Measurements from ENCODE around the gene HLA-DPB1. TPM values are rescaled to one million over a fixed set of nuclear protein-coding genes. Genes with fewer than 3 reads are reported as not detected.

HLA-DPB1 gene
- total RNA-seq, 1 donor from 2014 or later, result 34.1 TPM

DNA sequence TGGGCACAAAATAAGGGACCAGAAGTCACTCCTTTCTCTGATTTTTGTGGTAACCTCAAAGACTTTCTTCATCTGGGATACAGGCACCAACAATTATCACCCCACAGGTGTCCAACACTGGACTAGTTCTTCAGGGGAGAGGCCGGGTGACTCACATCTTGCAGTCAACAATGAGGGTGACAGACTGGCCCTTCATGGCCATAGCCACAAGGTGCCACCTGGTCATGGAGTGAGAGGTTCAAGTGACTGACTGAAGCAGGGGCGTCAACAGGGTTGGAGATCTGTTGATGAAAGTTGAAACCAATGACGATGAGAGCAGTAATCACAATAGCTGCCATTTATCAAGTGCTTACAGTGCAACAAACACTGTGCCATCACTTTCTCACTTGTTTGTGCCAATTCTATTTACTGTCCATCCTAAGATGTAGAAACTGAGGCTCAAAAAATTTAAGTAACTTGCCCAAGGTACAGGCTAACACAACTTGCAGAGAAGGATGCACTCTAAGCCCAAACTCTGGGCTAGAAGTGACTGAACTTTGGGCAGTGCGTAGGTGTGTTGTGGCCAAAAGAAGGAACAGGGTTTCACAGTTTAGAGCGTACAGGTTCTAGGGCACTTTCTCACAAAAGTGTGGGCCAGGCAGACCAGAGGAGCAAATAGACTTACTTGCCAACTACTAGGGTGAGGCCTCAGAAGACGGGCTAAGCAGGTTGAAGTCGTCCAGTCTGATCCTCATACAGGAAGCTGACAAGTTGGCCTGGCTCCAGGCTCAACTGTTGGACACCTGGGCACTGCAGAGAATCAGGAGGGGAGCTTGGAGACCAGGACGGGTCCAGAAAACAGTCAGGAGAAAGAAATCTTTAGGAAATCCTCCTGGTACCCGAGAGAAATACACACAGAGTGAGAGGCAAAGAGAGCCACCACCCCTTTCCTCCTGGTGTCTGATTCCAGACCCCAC is 30.4 kb downstream of the HLA-DPB1 start:
- Histone ChIP-seq H3K4me1 (no peaks in the 10 kb centered on the region), H3K27me3 (ENCODE audit: low read depth) (peaks cover 68% of the 10 kb centered on the region), H3K9me3 (replicated peaks) (peaks cover 11% of the 10 kb centered on the region), H3K36me3 (no peaks in the 10 kb centered on the region), H3K4me3 (no peak overlapping the region), H3K27ac (replicated peaks) (no peak overlapping the region)
- TF ChIP-seq, protein P1, sequence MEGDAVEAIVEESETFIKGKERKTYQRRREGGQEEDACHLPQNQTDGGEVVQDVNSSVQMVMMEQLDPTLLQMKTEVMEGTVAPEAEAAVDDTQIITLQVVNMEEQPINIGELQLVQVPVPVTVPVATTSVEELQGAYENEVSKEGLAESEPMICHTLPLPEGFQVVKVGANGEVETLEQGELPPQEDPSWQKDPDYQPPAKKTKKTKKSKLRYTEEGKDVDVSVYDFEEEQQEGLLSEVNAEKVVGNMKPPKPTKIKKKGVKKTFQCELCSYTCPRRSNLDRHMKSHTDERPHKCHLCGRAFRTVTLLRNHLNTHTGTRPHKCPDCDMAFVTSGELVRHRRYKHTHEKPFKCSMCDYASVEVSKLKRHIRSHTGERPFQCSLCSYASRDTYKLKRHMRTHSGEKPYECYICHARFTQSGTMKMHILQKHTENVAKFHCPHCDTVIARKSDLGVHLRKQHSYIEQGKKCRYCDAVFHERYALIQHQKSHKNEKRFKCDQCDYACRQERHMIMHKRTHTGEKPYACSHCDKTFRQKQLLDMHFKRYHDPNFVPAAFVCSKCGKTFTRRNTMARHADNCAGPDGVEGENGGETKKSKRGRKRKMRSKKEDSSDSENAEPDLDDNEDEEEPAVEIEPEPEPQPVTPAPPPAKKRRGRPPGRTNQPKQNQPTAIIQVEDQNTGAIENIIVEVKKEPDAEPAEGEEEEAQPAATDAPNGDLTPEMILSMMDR (IDR thresholded peaks at IDR 0.05; ENCODE audit: borderline replicate concordance), result no peak
- intact Hi-C loops (cut with micrococcal nuclease), result no loop called here
- no peak for DNase-seq

DNA sequence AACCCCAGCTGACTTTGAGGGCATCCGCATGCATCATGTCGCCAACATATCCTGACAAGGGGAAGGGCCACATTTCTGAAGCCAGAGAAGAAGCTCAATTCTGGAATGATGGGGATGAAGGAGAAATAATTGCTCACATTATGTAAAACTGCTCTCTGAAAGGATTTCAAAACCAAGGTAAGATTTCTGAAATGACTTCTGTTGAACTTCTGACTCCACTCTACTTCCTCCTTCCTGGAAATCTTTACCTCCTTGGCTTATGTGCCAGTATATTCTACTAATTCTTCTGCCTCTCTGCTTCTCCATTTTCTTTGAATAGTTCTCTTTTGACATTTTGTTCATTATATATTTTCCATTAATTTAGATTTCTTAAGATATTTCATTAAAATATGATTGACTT is 31.9 kb downstream of the HLA-DPB1 start:
- no peaks in the 10 kb centered on the region for H3K4me1 ChIP-seq
- peaks cover 73% of the 10 kb centered on the region for H3K27me3 ChIP-seq (ENCODE audit: low read depth)
- no peaks in the 10 kb centered on the region for H3K36me3 ChIP-seq
- no peak overlapping the region for H3K27ac ChIP-seq (replicated peaks)
- H3K4me3 ChIP-seq, result no peak overlapping the region
- DNase-seq, result no peak
- intact Hi-C loops (cut with micrococcal nuclease), result no loop called here
- H3K9me3 ChIP-seq (replicated peaks), result no peaks in the 10 kb centered on the region
- TF ChIP-seq, protein P1 (IDR thresholded peaks at IDR 0.05; ENCODE audit: borderline replicate concordance), result no peak

DNA sequence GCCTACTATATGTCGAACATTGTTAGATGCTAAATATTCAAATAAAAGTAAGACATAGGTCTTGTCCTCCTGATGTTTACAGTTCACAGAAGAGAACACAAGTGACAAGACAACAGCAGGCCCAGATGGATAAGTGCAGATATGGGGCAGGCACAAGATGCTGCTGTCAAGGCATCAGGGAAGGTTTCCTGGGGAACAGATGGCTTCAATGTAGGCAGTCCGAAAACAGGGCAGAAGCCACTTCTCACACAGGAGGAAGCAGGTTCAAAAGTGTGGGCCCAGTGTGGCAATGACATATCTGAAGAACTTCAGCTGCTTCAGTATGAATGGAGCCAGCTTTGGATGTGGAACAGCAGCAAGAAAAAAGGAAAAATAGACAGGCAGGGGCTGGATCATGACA is 32.5 kb downstream of the HLA-DPB1 start:
- Histone ChIP-seq H3K4me3 (no peak overlapping the region), H3K27me3 (ENCODE audit: low read depth) (peaks cover 80% of the 10 kb centered on the region), H3K27ac (replicated peaks) (no peak overlapping the region), H3K36me3 (no peaks in the 10 kb centered on the region), H3K9me3 (replicated peaks) (no peaks in the 10 kb centered on the region), H3K4me1 (no peaks in the 10 kb centered on the region)
- intact Hi-C loops (cut with micrococcal nuclease), result no loop called here
- DNase-seq, result no peak
- TF ChIP-seq, protein P1 (IDR thresholded peaks at IDR 0.05; ENCODE audit: borderline replicate concordance), result no peak

DNA sequence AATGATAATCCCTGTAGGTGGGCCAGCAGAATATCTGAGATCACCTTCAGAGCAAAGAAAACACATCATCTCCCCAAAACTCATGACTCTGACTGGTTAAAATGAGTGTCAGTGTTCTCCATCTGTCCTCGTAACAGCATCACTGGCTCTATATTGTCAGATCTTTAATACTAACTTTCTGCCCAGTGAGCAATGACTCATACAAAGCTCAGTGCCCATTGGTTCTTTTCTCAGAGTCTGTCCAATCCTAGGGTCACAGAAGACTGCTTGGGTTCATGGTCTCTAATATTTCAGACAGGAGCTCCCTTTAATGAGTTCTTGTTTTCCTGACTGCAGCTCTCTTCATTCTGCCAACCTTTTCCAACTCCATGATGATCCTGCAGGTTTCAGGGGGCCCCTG is 36.4 kb downstream of the HLA-DPB1 start:
- no peak for DNase-seq

DNA sequence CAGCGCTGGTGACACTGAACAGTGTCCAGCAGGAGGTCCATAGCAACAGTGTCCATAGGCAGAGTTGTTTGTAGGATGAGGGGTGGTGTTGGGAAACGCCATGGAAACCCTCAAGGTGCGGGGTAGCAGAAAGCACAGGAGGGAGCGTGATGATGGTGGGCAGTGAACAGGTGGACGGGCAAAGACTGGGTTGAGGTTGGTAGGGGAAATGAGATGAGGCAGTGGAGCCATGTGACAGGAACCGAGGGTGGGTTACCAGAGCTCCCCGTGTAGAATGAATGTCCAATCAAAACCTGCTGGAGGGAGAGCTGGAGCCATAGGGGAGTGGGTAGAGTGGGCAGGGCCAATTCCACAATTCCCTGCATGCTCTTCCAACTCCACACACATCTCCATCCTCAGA is 38.0 kb downstream of the HLA-DPB1 start:
- Histone ChIP-seq H3K4me3 (no peak overlapping the region), H3K36me3 (no peaks in the 10 kb centered on the region), H3K9me3 (replicated peaks) (no peaks in the 10 kb centered on the region), H3K4me1 (peaks cover 7% of the 10 kb centered on the region), H3K27me3 (ENCODE audit: low read depth) (peaks cover 82% of the 10 kb centered on the region), H3K27ac (replicated peaks) (no peak overlapping the region)
- TF ChIP-seq, protein P1 (IDR thresholded peaks at IDR 0.05; ENCODE audit: borderline replicate concordance), result no peak
- intact Hi-C loops (cut with micrococcal nuclease), result no loop called here
- DNase-seq, result no peak

More for the DNA sequence above, 36.4 kb downstream of the HLA-DPB1 start:
- TF ChIP-seq, protein P1 (IDR thresholded peaks at IDR 0.05; ENCODE audit: borderline replicate concordance), result no peak
- Histone ChIP-seq H3K9me3 (replicated peaks) (no peaks in the 10 kb centered on the region), H3K36me3 (no peaks in the 10 kb centered on the region), H3K4me1 (peaks cover 6% of the 10 kb centered on the region), H3K4me3 (no peak overlapping the region), H3K27me3 (ENCODE audit: low read depth) (peaks cover 82% of the 10 kb centered on the region), H3K27ac (replicated peaks) (no peak overlapping the region)
- intact Hi-C loops (cut with micrococcal nuclease), result no loop called here
